ENCODE results near the gene OLFM4. TPM values are rescaled to one million over a fixed set of nuclear protein-coding genes. Genes with fewer than 3 reads are reported as not detected.

Gene OLFM4
- total RNA-seq, 1 donor from 2014 or later = not detected

- Histone ChIP-seq H3K4me3 (no peak overlapping the region), H3K27ac (no peak overlapping the region), H3K27me3 (ENCODE audit: low read depth) (no peaks in the 10 kb centered on the region), H3K36me3 (no peaks in the 10 kb centered on the region), H3K4me1 (no peaks in the 10 kb centered on the region), H3K9me3 (no peaks in the 10 kb centered on the region)
- intact Hi-C loops (cut with DNase I) = no loop called here
- DNase-seq (no peak), ATAC-seq (no peak)
- TF ChIP-seq CTCF (IDR thresholded peaks at IDR 0.05) = no peak
Observed at GRCh38 chr13:53100394-53101063, 71.9 kb downstream of the OLFM4 start.

Other genes starting within 250 kb of the OLFM4 start
- not detected for gene PCDH8, start 180.2 kb upstream of the OLFM4 start, total RNA-seq

Measured in lower lobe of right lung (tissue), 2 donors.